Gastrocnemius medialis (tissue), 4 donors: Measurements from ENCODE around the gene RWDD1. TPM values are rescaled to one million over a fixed set of nuclear protein-coding genes. Genes with fewer than 3 reads are reported as not detected.
A peak's percentile ranks its signal among the peaks of the same experiment; 100 is the strongest.

Experiments used
- ATAC-seq, 2 donors: fragments of 150-250 bp; one replicate each; pipeline ENCODE4 v1.9.1; 2016
- DNase-seq, 2 donors: peaks; one replicate each; pipeline ENCODE4 v3.0.0-alpha.2; 2019
- H3K27ac ChIP-seq, 4 donors: fragments of 200-600 bp; sonication (generic); 1 replicate in 1 of 4; 2 replicates in 3 of 4; pipeline ENCODE4 v1.5.1; 2016 to 2018; ENCODE audit warnings: mild to moderate bottlenecking in 2 of 4, moderate library complexity in 1 of 4
- H3K27me3 ChIP-seq, 3 donors: fragments of 200-600 bp; sonication (generic) in 2 of 3; 1 replicate in 1 of 3; 2 replicates in 2 of 3; pipeline versions ENCODE4 v1.5.1 to v1.6.0; 2016 to 2019; ENCODE audit warnings: mild to moderate bottlenecking in 1 of 3, moderate library complexity in 1 of 3
- H3K36me3 ChIP-seq, 2 donors: fragments of 200-600 bp; sonication (generic) in 1 of 2; one replicate each; pipeline ENCODE4 v1.5.1; 2017 to 2018
- H3K4me1 ChIP-seq, 2 donors: fragments of 200-600 bp; sonication (generic) in 1 of 2; one replicate each; pipeline ENCODE4 v1.5.1; 2016 to 2017; ENCODE audit warnings: mild to moderate bottlenecking in 2 of 2
- H3K4me3 ChIP-seq, 4 donors: fragments of 200-600 bp; sonication (generic) in 3 of 4; 1 replicate in 1 of 4; 2 replicates in 3 of 4; pipeline ENCODE4 v1.5.1; 2016 to 2019; ENCODE audit warnings: mild to moderate bottlenecking in 2 of 4
- H3K9me3 ChIP-seq, 3 donors: fragments of 200-600 bp; sonication (generic) in 2 of 3; 1 replicate in 1 of 3; 2 replicates in 2 of 3; pipeline ENCODE4 v1.5.1; 2016 to 2019
- POLR2A ChIP-seq, 2 donors: fragments of 450-650 bp; IDR thresholded peaks; one replicate each; pipeline ENCODE4 v1.6.1; 2017; ENCODE audit warnings: antibody characterized with exemption in 2 of 2, mild to moderate bottlenecking in 2 of 2, moderate library complexity in 2 of 2
- in situ Hi-C, 4 donors: fragments of 200-750 bp; cut with MboI; loops; one replicate each; pipeline versions ENCODE4 v1.15.0 to v1.8.0; 2017; ENCODE audit warnings: low sequenced_read_pairs in 4 of 4
- intact Hi-C: fragments of 100-400 bp; cut with DNase I; formaldehyde crosslinking; loops from one replicate; pipeline ENCODE4 v1.15.1; 2023; ENCODE audit warnings: low total_unique reads
- total RNA-seq, 4 donors: library from RNA; depleted of rRNA; stranded (reverse); fragments of >200 nt; gene quantifications; one replicate each; pipeline versions ENCODE4 v1.1.0 to v1.2.3, GENCODE V29; 2016
- TF ChIP-seq, protein P1 (sequence below), 5 experiments: fragments of 450-650 bp in 3 of 5; fragments of 200-600 bp in 2 of 5; sonication (generic) in 2 of 5; IDR thresholded peaks in 4 of 5; conservative IDR thresholded peaks in 1 of 5; 1 replicate in 4 of 5; 2 replicates in 1 of 5; pipeline ENCODE4 v1.5.1; 2016 to 2019; ENCODE audit warnings: antibody characterized with exemption in 5 of 5, mild to moderate bottlenecking in 3 of 5, moderate library complexity in 3 of 5

RWDD1 gene
- total RNA-seq, 4 donors from 2014 or later = 42.1 to 63.8 (median 51.2) TPM

GRCh38 chr6:116615937-116616736, 44.8 kb downstream of the RWDD1 start, which contains the start of gene RSPH4A:
TSS of gene RSPH4A (plus strand) at chr6:116616479. CDS start at chr6:116616624, 145 bp downstream.
- DNase-seq (peak; percentile 70 to 80), ATAC-seq (peak; percentile 99)
- intact Hi-C loops (no loop called here), in situ Hi-C loops (no loop called here)
- Histone ChIP-seq H3K27ac (no peak within 1 kb of the TSS), H3K27me3 (no peaks in the 10 kb centered on the region), H3K9me3 (no peaks in the 10 kb centered on the region), H3K4me3 (peak within 1 kb of the TSS; percentile 48 to 80 (median 61)), H3K4me1 (peaks cover 0 to 8% of the 10 kb centered on the region in 2 donors), H3K36me3 (no peaks in the 10 kb centered on the region)
- TF ChIP-seq POLR2A (IDR thresholded peaks at IDR 0.05) = no peak
- TF ChIP-seq, protein P1, sequence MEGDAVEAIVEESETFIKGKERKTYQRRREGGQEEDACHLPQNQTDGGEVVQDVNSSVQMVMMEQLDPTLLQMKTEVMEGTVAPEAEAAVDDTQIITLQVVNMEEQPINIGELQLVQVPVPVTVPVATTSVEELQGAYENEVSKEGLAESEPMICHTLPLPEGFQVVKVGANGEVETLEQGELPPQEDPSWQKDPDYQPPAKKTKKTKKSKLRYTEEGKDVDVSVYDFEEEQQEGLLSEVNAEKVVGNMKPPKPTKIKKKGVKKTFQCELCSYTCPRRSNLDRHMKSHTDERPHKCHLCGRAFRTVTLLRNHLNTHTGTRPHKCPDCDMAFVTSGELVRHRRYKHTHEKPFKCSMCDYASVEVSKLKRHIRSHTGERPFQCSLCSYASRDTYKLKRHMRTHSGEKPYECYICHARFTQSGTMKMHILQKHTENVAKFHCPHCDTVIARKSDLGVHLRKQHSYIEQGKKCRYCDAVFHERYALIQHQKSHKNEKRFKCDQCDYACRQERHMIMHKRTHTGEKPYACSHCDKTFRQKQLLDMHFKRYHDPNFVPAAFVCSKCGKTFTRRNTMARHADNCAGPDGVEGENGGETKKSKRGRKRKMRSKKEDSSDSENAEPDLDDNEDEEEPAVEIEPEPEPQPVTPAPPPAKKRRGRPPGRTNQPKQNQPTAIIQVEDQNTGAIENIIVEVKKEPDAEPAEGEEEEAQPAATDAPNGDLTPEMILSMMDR (IDR thresholded peaks at IDR 0.05 in 4 of 5, conservative IDR thresholded peaks at IDR 0.05 in 1 of 5) = no peak

DNA sequence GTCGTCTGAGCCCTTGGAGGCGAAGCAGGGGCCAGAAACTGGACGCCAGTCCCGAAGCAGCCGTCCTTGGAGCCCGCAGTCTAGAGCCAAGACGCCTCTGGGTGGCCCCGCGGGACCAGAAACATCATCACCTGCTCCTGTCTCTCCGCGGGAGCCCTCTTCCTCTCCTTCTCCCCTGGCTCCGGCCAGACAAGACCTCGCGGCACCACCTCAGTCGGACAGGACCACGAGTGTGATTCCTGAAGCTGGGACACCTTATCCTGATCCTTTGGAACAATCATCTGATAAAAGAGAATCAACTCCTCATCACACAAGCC, 45.4 kb downstream of the RWDD1 start:
- TF ChIP-seq, protein P1 (IDR thresholded peaks at IDR 0.05 in 4 of 5, conservative IDR thresholded peaks at IDR 0.05 in 1 of 5) = no peak
- TF ChIP-seq POLR2A (IDR thresholded peaks at IDR 0.05) = no peak
- no peak for DNase-seq
- Histone ChIP-seq H3K4me1 (peaks cover 0 to 8% of the 10 kb centered on the region in 2 donors), H3K27me3 (no peaks in the 10 kb centered on the region), H3K9me3 (no peaks in the 10 kb centered on the region), H3K27ac (no peak overlapping the region), H3K36me3 (no peaks in the 10 kb centered on the region), H3K4me3 (peak overlapping the region; percentile 48 to 80 (median 61))
- in situ Hi-C loops = no loop called here
- ATAC-seq = peak in 1 of 2 donors; percentile 47
- intact Hi-C loops = no loop called here

GRCh38 chr6:116624036-116624805, 52.9 kb downstream of the RWDD1 start:
- intact Hi-C loops = no loop called here
- DNase-seq = no peak
- H3K36me3 ChIP-seq = no peaks in the 10 kb centered on the region
- ATAC-seq = no peak
- H3K27ac ChIP-seq = no peak overlapping the region
- H3K9me3 ChIP-seq = no peaks in the 10 kb centered on the region
- in situ Hi-C loops = no loop called here
- no peaks in the 10 kb centered on the region for H3K27me3 ChIP-seq
- no peaks in the 10 kb centered on the region for H3K4me1 ChIP-seq
- TF ChIP-seq, protein P1 (IDR thresholded peaks at IDR 0.05 in 4 of 5, conservative IDR thresholded peaks at IDR 0.05 in 1 of 5) = no peak
- no peak for TF ChIP-seq POLR2A (IDR thresholded peaks at IDR 0.05)
- no peak overlapping the region for H3K4me3 ChIP-seq

GRCh38 chr6:116625872-116626271, 54.6 kb downstream of the RWDD1 start:
- ATAC-seq (no peak), DNase-seq (no peak)
- Histone ChIP-seq H3K4me1 (no peaks in the 10 kb centered on the region), H3K9me3 (no peaks in the 10 kb centered on the region), H3K4me3 (no peak overlapping the region), H3K27ac (no peak overlapping the region), H3K27me3 (no peaks in the 10 kb centered on the region), H3K36me3 (no peaks in the 10 kb centered on the region)
- intact Hi-C loops (no loop called here), in situ Hi-C loops (no loop called here)
- no peak for TF ChIP-seq POLR2A (IDR thresholded peaks at IDR 0.05)
- TF ChIP-seq, protein P1 (IDR thresholded peaks at IDR 0.05 in 4 of 5, conservative IDR thresholded peaks at IDR 0.05 in 1 of 5) = no peak
